Measurements from ENCODE around the gene ZYG11A.

The ZYG11A gene

DNA sequence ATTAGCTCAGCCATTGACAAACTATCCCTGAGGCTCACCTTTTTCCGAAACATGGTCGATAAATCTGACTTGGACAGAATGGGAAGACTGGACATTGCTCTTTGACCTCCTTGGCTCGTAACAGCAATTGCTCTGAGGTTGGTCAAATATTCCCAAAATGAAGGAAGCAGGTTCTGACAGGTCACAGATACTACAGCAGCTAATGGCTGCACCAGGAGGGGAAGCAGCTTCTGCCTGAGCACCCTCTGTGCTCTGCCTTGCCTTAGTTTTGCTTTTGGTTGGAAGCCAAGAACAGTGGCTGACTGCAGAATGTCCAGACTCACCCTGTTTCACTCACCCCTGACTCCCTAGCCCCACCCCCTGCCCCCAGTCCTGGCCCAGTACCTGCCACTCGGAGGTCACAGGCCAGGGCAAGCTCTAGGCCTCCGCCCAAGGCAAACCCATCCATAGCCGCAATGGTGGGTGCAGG is 63.6 kb downstream of the ZYG11A start:
- no peak overlapping the region for H3K27ac ChIP-seq (ENCODE audit: poor library complexity, severe bottlenecking)
- no peak for DNase-seq (ENCODE audit: low spot score)
- no peaks in the 10 kb centered on the region for H3K4me1 ChIP-seq (ENCODE audit: insufficient read depth, poor library complexity, severe bottlenecking)
- H3K9me3 ChIP-seq (ENCODE audit: severe bottlenecking) = no peaks in the 10 kb centered on the region
- H3K4me3 ChIP-seq (ENCODE audit: severe bottlenecking) = no peak overlapping the region
- TF ChIP-seq, protein P1, sequence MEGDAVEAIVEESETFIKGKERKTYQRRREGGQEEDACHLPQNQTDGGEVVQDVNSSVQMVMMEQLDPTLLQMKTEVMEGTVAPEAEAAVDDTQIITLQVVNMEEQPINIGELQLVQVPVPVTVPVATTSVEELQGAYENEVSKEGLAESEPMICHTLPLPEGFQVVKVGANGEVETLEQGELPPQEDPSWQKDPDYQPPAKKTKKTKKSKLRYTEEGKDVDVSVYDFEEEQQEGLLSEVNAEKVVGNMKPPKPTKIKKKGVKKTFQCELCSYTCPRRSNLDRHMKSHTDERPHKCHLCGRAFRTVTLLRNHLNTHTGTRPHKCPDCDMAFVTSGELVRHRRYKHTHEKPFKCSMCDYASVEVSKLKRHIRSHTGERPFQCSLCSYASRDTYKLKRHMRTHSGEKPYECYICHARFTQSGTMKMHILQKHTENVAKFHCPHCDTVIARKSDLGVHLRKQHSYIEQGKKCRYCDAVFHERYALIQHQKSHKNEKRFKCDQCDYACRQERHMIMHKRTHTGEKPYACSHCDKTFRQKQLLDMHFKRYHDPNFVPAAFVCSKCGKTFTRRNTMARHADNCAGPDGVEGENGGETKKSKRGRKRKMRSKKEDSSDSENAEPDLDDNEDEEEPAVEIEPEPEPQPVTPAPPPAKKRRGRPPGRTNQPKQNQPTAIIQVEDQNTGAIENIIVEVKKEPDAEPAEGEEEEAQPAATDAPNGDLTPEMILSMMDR (IDR thresholded peaks at IDR 0.05; ENCODE audit: poor library complexity, severe bottlenecking) = no peak
- no peak for ATAC-seq (ENCODE audit: low read depth)
- H3K27me3 ChIP-seq (ENCODE audit: insufficient read depth, poor library complexity, severe bottlenecking) = no peaks in the 10 kb centered on the region
- H3K36me3 ChIP-seq (ENCODE audit: low read depth) = no peaks in the 10 kb centered on the region

DNA sequence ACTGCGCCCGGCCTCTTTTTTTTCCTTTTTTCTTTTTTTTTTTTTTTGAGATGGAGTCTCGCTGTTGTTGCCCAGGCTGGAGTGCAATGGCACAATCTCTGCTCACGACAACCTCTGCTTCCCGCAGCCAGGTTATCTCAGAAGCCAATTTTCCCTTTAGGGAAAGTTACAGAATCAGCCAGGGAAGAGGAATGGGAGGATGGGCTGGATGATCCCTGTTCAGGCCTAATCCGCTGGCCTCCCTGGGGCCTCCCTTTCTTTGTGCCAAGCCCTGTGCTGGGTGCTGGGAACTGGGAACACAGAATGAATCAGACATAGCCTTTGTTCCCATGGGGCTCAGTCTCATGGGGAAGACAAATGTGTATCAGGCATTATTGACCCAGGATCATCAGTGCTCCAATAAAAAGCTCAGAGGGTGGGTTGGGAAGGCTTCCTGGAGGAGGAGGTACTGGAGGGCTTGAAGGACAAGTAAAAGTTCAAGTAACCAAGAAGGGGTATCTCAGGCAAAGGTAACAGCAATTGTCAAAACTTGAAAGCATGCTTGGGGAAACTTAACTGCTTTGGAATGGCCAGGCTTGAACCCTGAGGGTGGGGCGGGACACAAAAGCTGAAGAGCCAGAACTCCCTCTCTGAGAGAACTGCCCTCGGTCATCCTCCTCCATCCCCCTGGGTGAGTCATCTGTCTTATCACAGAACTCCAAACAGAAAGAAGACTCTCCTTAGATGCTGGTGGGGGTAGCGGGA is 64.7 kb downstream of the ZYG11A start:
- Histone ChIP-seq H3K27me3 (ENCODE audit: insufficient read depth, poor library complexity, severe bottlenecking) (no peaks in the 10 kb centered on the region), H3K4me1 (ENCODE audit: insufficient read depth, poor library complexity, severe bottlenecking) (no peaks in the 10 kb centered on the region), H3K4me3 (ENCODE audit: severe bottlenecking) (no peak overlapping the region), H3K36me3 (ENCODE audit: low read depth) (no peaks in the 10 kb centered on the region), H3K9me3 (ENCODE audit: severe bottlenecking) (no peaks in the 10 kb centered on the region), H3K27ac (ENCODE audit: poor library complexity, severe bottlenecking) (no peak overlapping the region)
- ATAC-seq (ENCODE audit: low read depth) (no peak), DNase-seq (ENCODE audit: low spot score) (no peak)
- TF ChIP-seq, protein P1 (IDR thresholded peaks at IDR 0.05; ENCODE audit: poor library complexity, severe bottlenecking) = no peak

DNA sequence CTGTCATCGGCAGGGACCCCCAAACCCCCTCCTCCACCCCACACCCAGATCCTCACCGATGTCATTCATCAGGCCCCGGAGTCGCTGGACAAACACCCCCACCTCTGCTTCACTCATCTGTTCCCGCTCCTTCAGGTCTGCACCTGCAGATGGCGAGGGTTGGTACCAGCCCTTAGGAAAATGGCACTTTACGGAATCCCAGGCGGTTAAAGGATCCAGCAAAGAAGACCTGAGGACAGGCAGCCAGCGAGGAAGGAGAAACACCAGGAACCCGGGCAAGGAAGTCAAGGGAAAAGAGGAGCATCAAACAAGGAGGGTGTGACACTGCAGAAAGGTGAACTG is 65.2 kb downstream of the ZYG11A start:
- DNase-seq (ENCODE audit: low spot score) = no peak
- no peaks in the 10 kb centered on the region for H3K9me3 ChIP-seq (ENCODE audit: severe bottlenecking)

DNA sequence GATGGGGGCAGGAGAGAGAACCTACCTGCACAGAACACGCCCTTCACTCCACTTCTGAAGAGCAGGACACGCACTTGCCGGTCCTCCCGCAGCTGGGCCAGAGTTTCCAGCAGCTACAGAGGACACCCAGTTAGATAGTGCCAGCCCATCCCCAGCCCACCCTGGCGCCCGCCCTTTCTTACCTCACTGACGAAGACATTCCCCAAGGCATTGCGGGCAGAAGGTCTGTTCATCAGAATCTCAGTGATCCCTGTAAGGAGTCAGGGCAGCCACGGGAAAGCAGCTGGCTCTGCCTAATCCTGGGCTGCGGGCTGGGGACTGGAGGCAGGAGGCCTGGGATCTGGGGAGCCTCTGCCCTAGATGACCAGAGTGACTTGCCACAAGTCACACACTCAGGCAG is 69.0 kb downstream of the ZYG11A start:
- H3K4me3 ChIP-seq (ENCODE audit: severe bottlenecking) = no peak overlapping the region
- ATAC-seq (ENCODE audit: low read depth) = no peak

More for the DNA sequence above, 65.2 kb downstream of the ZYG11A start:
- Histone ChIP-seq H3K27me3 (ENCODE audit: insufficient read depth, poor library complexity, severe bottlenecking) (no peaks in the 10 kb centered on the region), H3K4me3 (ENCODE audit: severe bottlenecking) (no peak overlapping the region), H3K27ac (ENCODE audit: poor library complexity, severe bottlenecking) (no peak overlapping the region), H3K4me1 (ENCODE audit: insufficient read depth, poor library complexity, severe bottlenecking) (no peaks in the 10 kb centered on the region), H3K36me3 (ENCODE audit: low read depth) (no peaks in the 10 kb centered on the region)
- no peak for ATAC-seq (ENCODE audit: low read depth)
- TF ChIP-seq, protein P1 (IDR thresholded peaks at IDR 0.05; ENCODE audit: poor library complexity, severe bottlenecking) = no peak

DNA sequence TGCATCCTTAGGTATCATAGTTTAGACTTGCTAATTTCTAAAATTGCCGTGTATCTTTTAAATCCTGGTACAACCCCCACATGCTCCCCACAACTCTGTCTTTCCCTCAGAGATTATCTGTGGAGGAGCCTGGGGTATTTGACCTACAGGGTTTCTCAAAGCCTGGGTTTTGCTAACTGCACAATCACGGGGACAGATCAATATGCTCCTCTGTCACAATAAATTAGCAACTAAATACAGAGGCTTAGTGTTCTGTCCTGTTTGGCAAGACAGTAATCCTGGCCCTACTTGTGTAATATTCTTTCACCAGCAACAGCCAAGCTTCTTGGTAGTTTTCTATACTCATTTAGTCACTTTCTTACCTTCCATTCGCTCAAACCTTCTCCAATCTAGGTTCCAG is 70.5 kb downstream of the ZYG11A start:
- no peak overlapping the region for H3K27ac ChIP-seq (ENCODE audit: poor library complexity, severe bottlenecking)
- TF ChIP-seq, protein P1 (IDR thresholded peaks at IDR 0.05; ENCODE audit: poor library complexity, severe bottlenecking) = no peak
- no peaks in the 10 kb centered on the region for H3K27me3 ChIP-seq (ENCODE audit: insufficient read depth, poor library complexity, severe bottlenecking)
- DNase-seq (ENCODE audit: low spot score) = no peak
- H3K9me3 ChIP-seq (ENCODE audit: severe bottlenecking) = no peaks in the 10 kb centered on the region
- no peak for ATAC-seq (ENCODE audit: low read depth)
- no peak overlapping the region for H3K4me3 ChIP-seq (ENCODE audit: severe bottlenecking)
- H3K4me1 ChIP-seq (ENCODE audit: insufficient read depth, poor library complexity, severe bottlenecking) = no peaks in the 10 kb centered on the region
- H3K36me3 ChIP-seq (ENCODE audit: low read depth) = no peaks in the 10 kb centered on the region

More for the DNA sequence above, 69.0 kb downstream of the ZYG11A start:
- no peaks in the 10 kb centered on the region for H3K4me1 ChIP-seq (ENCODE audit: insufficient read depth, poor library complexity, severe bottlenecking)
- TF ChIP-seq, protein P1 (IDR thresholded peaks at IDR 0.05; ENCODE audit: poor library complexity, severe bottlenecking) = no peak
- DNase-seq (ENCODE audit: low spot score) = no peak
- H3K27me3 ChIP-seq (ENCODE audit: insufficient read depth, poor library complexity, severe bottlenecking) = no peaks in the 10 kb centered on the region
- no peaks in the 10 kb centered on the region for H3K36me3 ChIP-seq (ENCODE audit: low read depth)
- H3K9me3 ChIP-seq (ENCODE audit: severe bottlenecking) = no peaks in the 10 kb centered on the region
- H3K27ac ChIP-seq (ENCODE audit: poor library complexity, severe bottlenecking) = no peak overlapping the region

Data from RWPE2 (cell line).